D721Med (cell line): Measurements from ENCODE around the gene HEPHL1.

Experiments used
- DNase-seq: peaks from one replicate; pipeline ENCODE4 v3.0.0; 2011; ENCODE audit warnings: low spot score; ENCODE audit not compliant: insufficient read length
- FAIRE-seq: peaks from 2 replicates; lab custom pipeline; 2011; peaks lifted over from hg19 to GRCh38; lab: Jason Lieb, UNC
- CTCF ChIP-seq: IDR thresholded peaks from 2 replicates; pipeline ENCODE4 v1.5.1; 2012; ENCODE audit warnings: mild to moderate bottlenecking, control low read depth; ENCODE audit not compliant: insufficient read depth; ENCODE audit errors: missing control alignments

The HEPHL1 gene

GRCh38 chr11:93984936-93985335 lies 36.2 kb upstream of the HEPHL1 start:
- TF ChIP-seq CTCF: no peak
- DNase-seq (no peak), FAIRE-seq (no peak)

- FAIRE-seq: no peak
- DNase-seq: no peak
- no peak for TF ChIP-seq CTCF
These were observed 34.4 kb upstream of the HEPHL1 start for GRCh38 chr11:93986716-93987115.

DNA sequence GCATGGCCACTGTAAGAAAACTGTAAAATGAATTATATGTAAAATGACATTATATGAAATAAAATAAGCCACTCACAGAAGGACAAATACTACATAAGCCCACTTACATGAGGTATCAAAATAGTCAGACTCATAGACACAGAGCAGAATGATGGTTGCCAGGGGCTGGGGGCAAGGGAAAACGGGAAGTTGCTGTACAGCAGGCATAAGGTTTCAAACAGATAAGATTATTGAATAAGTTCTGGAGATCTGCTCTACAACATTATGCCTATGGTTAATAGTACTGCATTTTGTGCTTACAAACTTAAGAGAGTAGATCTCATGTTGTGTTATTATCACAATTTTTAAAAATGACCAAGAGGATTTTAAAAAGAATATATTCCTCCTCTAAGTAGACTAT lies 32.7 kb upstream of the HEPHL1 start:
- FAIRE-seq (no peak), DNase-seq (no peak)
- no peak for TF ChIP-seq CTCF

DNA sequence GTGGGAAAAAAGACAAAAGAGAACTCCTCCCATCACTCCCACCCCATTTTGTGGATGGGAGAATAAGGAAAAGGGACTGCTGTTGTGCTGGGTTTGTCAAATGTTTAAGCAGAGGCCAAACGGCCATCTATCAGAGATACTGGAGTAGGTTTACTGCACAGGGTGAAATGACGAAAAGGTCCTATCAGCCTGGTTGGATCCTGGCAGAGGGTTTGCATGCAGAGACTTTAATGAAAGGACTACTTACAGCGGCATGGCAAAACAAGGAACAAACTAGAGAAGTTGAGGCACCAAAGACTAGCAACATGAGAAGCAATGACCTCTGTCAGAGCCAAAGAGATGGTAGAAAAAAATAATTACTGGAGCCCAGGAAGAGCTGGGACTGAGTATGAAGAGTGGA lies 32.2 kb upstream of the HEPHL1 start:
- DNase-seq: no peak
- TF ChIP-seq CTCF: no peak
- no peak for FAIRE-seq

- no peak for DNase-seq
- no peak for TF ChIP-seq CTCF
- no peak for FAIRE-seq
These were observed 27.4 kb upstream of the HEPHL1 start for GRCh38 chr11:93993747-93994146.

DNA sequence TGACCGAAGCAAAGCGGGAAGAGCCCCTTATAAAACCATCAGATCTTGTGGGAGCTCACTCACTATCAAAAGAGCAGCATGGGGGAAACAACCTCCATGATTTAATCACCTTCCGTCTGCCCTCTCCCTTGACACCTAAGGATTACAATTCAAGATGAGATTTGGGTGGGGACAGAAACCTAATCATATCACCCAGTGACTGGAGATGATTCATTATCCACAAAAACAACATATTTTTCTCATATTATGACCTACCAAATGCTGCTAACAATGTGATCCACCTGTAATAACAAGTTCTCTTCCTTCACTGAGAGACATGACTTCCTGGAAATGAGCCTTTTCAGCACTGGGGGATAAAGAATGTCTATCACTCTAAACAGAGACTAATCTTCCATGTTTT lies 23.4 kb upstream of the HEPHL1 start:
- FAIRE-seq: no peak
- no peak for TF ChIP-seq CTCF
- no peak for DNase-seq

GRCh38 chr11:94000659-94001058 lies 20.5 kb upstream of the HEPHL1 start:
- DNase-seq (no peak), FAIRE-seq (no peak)
- no peak for TF ChIP-seq CTCF
